ENCODE measurements around the gene UBL7.
A peak's percentile ranks its signal among the peaks of the same experiment; 100 is the strongest.

UBL7 gene

GRCh38 chr15:74418575-74419338, 42.2 kb downstream of the UBL7 start:
- H3K4me3 Mint-ChIP-seq: peak overlapping the region; percentile 70 to 72
- no peaks in the 10 kb centered on the region for H3K27me3 Mint-ChIP-seq
- peaks cover 82 to 100% of the 10 kb centered on the region in 2 donors for H3K4me1 Mint-ChIP-seq
- no peaks in the 10 kb centered on the region for H3K9me3 Mint-ChIP-seq
- H3K27ac Mint-ChIP-seq: peak overlapping the region; percentile 87
- no peak for ATAC-seq (replicated peaks)
- no peak for DNase-seq
- H3K36me3 Mint-ChIP-seq: peaks cover 89 to 94% of the 10 kb centered on the region in 2 donors

- H3K4me1 Mint-ChIP-seq: peaks cover 81 to 100% of the 10 kb centered on the region in 2 donors
- no peak for DNase-seq
- no peaks in the 10 kb centered on the region for H3K9me3 Mint-ChIP-seq
- no peak for ATAC-seq (replicated peaks)
- peaks cover 92% of the 10 kb centered on the region in 2 donors for H3K36me3 Mint-ChIP-seq
- no peaks in the 10 kb centered on the region for H3K27me3 Mint-ChIP-seq
- H3K27ac Mint-ChIP-seq: peak overlapping the region; percentile 87
- peak overlapping the region; percentile 36 to 53 for H3K4me3 Mint-ChIP-seq
Measured at GRCh38 chr15:74417670-74418069, 43.3 kb downstream of the UBL7 start.

DNA sequence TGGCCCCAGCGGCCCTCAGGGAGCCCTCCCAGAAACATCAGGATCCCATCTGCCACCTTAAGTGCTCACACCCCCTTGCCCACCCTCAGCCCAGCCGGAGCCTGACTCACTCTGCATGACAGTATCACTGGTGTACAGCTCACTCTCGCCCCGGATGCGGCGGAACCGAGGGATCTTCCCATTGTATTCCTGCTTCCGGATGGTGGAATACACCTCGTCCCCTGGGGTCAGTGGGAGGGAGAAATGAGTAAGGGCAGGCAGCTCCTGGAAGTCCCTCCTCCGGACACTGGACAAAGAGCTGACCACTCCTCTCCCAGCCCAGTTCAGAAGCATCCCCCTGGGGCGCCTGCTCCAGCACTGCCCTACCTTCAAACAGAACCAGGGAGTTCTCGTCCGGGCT, 43.7 kb downstream of the UBL7 start:
- peaks cover 92 to 94% of the 10 kb centered on the region in 2 donors for H3K36me3 Mint-ChIP-seq
- no peaks in the 10 kb centered on the region for H3K9me3 Mint-ChIP-seq
- H3K4me3 Mint-ChIP-seq: peak overlapping the region; percentile 36 to 56
- H3K27me3 Mint-ChIP-seq: no peaks in the 10 kb centered on the region
- ATAC-seq (replicated peaks): no peak
- H3K27ac Mint-ChIP-seq: peak overlapping the region; percentile 87
- no peak for DNase-seq
- H3K4me1 Mint-ChIP-seq: peaks cover 82 to 100% of the 10 kb centered on the region in 2 donors

GRCh38 chr15:74415966-74416916, 44.7 kb downstream of the UBL7 start:
- peak; percentile 7 to 9 for ATAC-seq (replicated peaks)
- H3K4me1 Mint-ChIP-seq: peaks cover 82 to 100% of the 10 kb centered on the region in 2 donors
- DNase-seq: no peak
- peaks cover 92 to 94% of the 10 kb centered on the region in 2 donors for H3K36me3 Mint-ChIP-seq
- no peaks in the 10 kb centered on the region for H3K27me3 Mint-ChIP-seq
- H3K4me3 Mint-ChIP-seq: peak overlapping the region; percentile 36 to 56
- no peaks in the 10 kb centered on the region for H3K9me3 Mint-ChIP-seq
- H3K27ac Mint-ChIP-seq: peak overlapping the region; percentile 87

GRCh38 chr15:74414603-74415338, 46.2 kb downstream of the UBL7 start:
- Mint-ChIP-seq H3K27me3 (no peaks in the 10 kb centered on the region), H3K4me3 (peak overlapping the region; percentile 36 to 55), H3K36me3 (peaks cover 92 to 94% of the 10 kb centered on the region in 2 donors), H3K27ac (peak overlapping the region; percentile 96), H3K9me3 (no peaks in the 10 kb centered on the region), H3K4me1 (peaks cover 78 to 99% of the 10 kb centered on the region in 2 donors)
- no peak for ATAC-seq (replicated peaks)
- no peak for DNase-seq

DNA sequence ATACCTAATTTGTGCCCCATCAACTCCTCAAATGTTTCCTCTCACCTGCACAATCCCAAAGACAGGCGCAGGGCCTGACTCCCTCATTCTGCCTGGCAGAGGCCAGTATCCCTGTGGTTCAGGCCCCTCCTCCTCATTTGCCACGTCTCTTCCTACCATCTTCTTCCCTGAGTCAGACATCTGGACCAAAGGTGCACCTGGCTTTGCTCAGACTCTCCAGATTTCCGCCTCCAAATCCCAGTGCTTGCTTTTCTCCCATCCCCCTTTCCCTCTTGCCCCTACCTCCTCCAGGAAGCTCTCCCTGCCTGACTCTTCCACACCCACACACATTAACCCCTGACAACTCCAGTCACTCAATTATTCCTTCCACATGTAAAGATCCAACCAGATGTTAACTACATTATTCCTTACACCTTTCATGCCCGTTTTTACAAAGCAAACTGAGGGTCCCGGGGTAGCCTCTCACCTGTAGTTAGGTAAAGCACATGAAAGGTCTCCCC, 46.8 kb downstream of the UBL7 start:
- H3K27ac Mint-ChIP-seq: peak overlapping the region; percentile 96
- no peaks in the 10 kb centered on the region for H3K9me3 Mint-ChIP-seq
- ATAC-seq (replicated peaks): no peak
- peaks cover 78 to 98% of the 10 kb centered on the region in 2 donors for H3K4me1 Mint-ChIP-seq
- DNase-seq: no peak
- peaks cover 87 to 91% of the 10 kb centered on the region in 2 donors for H3K36me3 Mint-ChIP-seq
- peak overlapping the region; percentile 12 to 36 for H3K4me3 Mint-ChIP-seq
- no peaks in the 10 kb centered on the region for H3K27me3 Mint-ChIP-seq

GRCh38 chr15:74413350-74414080, 47.4 kb downstream of the UBL7 start:
- Mint-ChIP-seq H3K36me3 (peaks cover 83 to 93% of the 10 kb centered on the region in 2 donors), H3K4me3 (peak overlapping the region; percentile 12 to 18), H3K4me1 (peaks cover 78 to 98% of the 10 kb centered on the region in 2 donors), H3K27me3 (no peaks in the 10 kb centered on the region), H3K9me3 (no peaks in the 10 kb centered on the region), H3K27ac (peak overlapping the region; percentile 96)
- ATAC-seq (replicated peaks) (no peak), DNase-seq (no peak)

GRCh38 chr15:74412159-74412558, 48.8 kb downstream of the UBL7 start:
- Mint-ChIP-seq H3K4me1 (peaks cover 77 to 98% of the 10 kb centered on the region in 2 donors), H3K4me3 (peak overlapping the region; percentile 57 to 64), H3K9me3 (no peaks in the 10 kb centered on the region), H3K36me3 (peaks cover 81 to 90% of the 10 kb centered on the region in 2 donors), H3K27me3 (no peaks in the 10 kb centered on the region), H3K27ac (peak overlapping the region; percentile 96)
- ATAC-seq (replicated peaks) (no peak), DNase-seq (no peak)

DNA sequence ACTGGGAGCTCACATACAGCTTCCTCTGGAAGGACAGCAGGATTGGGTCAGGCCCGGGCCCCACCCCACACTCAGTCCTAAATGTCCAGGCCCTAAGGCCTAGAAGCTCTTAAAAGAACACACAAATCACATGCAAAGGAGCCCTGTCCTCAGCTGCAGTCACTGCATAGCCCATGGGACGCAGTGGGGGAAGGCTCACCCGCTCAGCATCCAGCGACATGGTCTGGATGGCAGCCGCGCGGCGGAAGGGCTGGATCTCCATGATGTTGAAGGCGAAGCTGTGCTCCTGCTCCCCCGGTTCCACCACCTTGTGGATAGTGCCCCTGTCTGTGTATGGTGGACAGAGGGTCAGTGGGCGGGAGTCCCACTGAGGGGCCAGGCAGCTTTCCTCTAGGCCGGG, 49.3 kb downstream of the UBL7 start:
- Mint-ChIP-seq H3K27ac (peak overlapping the region; percentile 96), H3K36me3 (peaks cover 77 to 90% of the 10 kb centered on the region in 2 donors), H3K4me3 (peak overlapping the region; percentile 57 to 64), H3K9me3 (no peaks in the 10 kb centered on the region), H3K27me3 (no peaks in the 10 kb centered on the region), H3K4me1 (peaks cover 77 to 98% of the 10 kb centered on the region in 2 donors)
- DNase-seq (no peak), ATAC-seq (replicated peaks) (no peak)

DNA sequence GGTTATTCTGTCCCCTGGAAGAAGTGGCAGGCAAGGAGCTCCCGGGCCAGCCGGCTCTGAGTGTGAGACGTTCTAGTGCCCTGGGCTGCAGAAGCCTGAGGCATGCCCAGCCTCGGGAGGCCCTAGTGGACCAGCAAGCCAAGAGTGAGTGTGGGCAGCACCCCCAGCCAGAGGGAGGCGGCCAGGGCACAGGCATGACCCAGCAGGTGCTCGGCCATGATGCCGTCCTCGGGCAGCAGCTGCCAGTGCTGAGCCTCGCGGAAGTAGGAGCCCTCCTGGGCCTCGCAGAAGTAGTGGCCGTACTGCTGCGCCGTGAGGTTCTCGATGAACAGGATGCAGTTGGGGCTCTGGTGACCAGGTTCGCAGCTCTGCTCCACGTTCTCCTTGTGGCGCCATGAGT, 50.5 kb downstream of the UBL7 start:
- DNase-seq (no peak), ATAC-seq (replicated peaks) (no peak)
- H3K4me3 Mint-ChIP-seq: peak overlapping the region in 1 of 2 donors; percentile 30
- peak overlapping the region; percentile 96 for H3K27ac Mint-ChIP-seq
- H3K36me3 Mint-ChIP-seq: peaks cover 70 to 90% of the 10 kb centered on the region in 2 donors
- peaks cover 0 to 2% of the 10 kb centered on the region in 2 donors for H3K9me3 Mint-ChIP-seq
- no peaks in the 10 kb centered on the region for H3K27me3 Mint-ChIP-seq
- H3K4me1 Mint-ChIP-seq: peaks cover 76 to 98% of the 10 kb centered on the region in 2 donors

DNA sequence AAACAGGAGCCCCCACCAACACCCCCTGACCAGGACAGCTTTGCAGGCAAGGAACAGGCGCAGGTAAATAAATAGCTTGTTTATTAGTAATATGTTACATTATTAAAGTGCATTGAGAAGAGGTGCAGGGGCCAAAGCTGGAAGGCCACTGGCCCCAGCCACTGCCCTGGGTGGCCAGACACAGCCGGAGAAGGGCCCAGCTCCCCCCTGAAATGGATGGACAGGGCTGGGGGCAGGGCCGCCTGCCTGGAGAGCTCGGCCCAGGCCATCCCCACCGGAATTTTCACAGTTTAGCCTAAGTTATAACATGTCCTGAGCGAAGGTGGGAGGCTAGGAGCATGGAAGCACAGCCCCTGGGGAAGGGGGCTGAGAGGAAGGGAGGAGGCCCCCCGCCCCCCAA, 51.7 kb downstream of the UBL7 start:
- H3K36me3 Mint-ChIP-seq: peaks cover 58 to 84% of the 10 kb centered on the region in 2 donors
- peaks cover 0 to 2% of the 10 kb centered on the region in 2 donors for H3K9me3 Mint-ChIP-seq
- H3K4me3 Mint-ChIP-seq: peak overlapping the region; percentile 18 to 41

DNA sequence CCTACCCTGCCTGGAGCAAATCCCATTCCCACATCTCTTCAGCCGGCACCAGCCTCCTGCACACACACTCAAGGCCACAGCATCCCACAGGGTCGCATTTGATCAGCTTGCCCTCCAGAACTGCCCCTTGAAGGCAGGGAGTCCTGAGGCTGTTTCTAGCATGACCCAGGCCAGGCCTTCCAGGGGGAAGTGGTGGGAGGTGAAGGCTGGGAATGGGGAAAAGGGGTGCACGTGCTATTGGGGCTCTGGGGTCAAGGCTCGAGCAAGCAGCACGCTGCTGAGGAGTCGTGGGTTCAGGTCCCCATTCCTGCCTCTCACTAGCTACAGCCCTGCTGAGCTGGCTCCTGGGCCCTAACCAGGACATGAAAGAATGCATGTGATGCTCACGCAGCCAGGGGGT, 52.1 kb downstream of the UBL7 start:
- Mint-ChIP-seq H3K27me3 (no peaks in the 10 kb centered on the region), H3K27ac (peak overlapping the region; percentile 94), H3K4me3 (peak overlapping the region; percentile 9 to 64), H3K4me1 (peaks cover 76 to 93% of the 10 kb centered on the region in 2 donors), H3K36me3 (peaks cover 54 to 81% of the 10 kb centered on the region in 2 donors), H3K9me3 (peaks cover 0 to 2% of the 10 kb centered on the region in 2 donors)
- ATAC-seq (replicated peaks) (peak in 1 of 2 donors; percentile 0), DNase-seq (no peak)

More for the DNA sequence above, 51.7 kb downstream of the UBL7 start:
- Mint-ChIP-seq H3K27ac (peak overlapping the region; percentile 94), H3K4me1 (peaks cover 75 to 93% of the 10 kb centered on the region in 2 donors), H3K27me3 (no peaks in the 10 kb centered on the region)
- DNase-seq (no peak), ATAC-seq (replicated peaks) (no peak)

DNA sequence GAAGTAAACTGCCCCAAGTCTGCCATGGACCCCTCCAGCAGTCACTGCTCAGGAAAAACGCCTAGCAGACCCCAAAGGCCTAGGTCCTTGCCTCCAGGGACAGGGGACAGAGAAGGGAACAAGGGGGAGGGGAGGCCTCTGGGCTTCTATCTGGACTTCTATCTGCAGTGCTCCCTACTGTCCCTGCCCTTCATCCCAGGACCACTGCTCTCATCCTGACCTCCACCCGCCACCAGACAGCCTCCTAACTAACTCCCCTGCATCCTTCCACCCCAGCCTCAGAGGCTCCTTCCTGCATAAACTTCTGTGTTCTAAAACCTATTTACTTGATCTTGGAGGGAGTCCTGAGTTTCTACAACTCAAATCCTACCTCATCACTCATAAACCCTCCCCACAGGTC, 52.6 kb downstream of the UBL7 start:
- Mint-ChIP-seq H3K36me3 (peaks cover 53 to 82% of the 10 kb centered on the region in 2 donors), H3K4me3 (peak overlapping the region; percentile 9 to 64), H3K4me1 (peaks cover 78 to 93% of the 10 kb centered on the region in 2 donors), H3K27ac (peak overlapping the region; percentile 94), H3K9me3 (peaks cover 0 to 2% of the 10 kb centered on the region in 2 donors), H3K27me3 (no peaks in the 10 kb centered on the region)
- ATAC-seq (replicated peaks) (peak in 1 of 2 donors; percentile 0), DNase-seq (no peak)
